ENCODE data around the gene SEMA6D.
"Not testable (repeated sequence)": the region's sequence is repeated elsewhere in the genome, so short reads cannot be mapped to it uniquely, and the experiment has no call there.

SEMA6D gene

GRCh38 chr15:47725906-47726305, 8.6 kb downstream of the SEMA6D start:
- no peak for DNase-seq
- TF ChIP-seq POLR2A (IDR thresholded peaks at IDR 0.05; ENCODE audit: low read length) (no peak), GATA1 (IDR thresholded peaks at IDR 0.05; ENCODE audit: low read depth, low read length) (no peak)

GRCh38 chr15:47726399-47726823, 9.1 kb downstream of the SEMA6D start:
- DNase-seq = no peak
- TF ChIP-seq GATA1 (IDR thresholded peaks at IDR 0.05; ENCODE audit: low read depth, low read length) = no peak
- TF ChIP-seq POLR2A (IDR thresholded peaks at IDR 0.05; ENCODE audit: low read length) = no peak

GRCh38 chr15:47727137-47727536, 9.8 kb downstream of the SEMA6D start:
- TF ChIP-seq POLR2A (IDR thresholded peaks at IDR 0.05; ENCODE audit: low read length) = no peak
- no peak for TF ChIP-seq GATA1 (IDR thresholded peaks at IDR 0.05; ENCODE audit: low read depth, low read length)
- no peak for DNase-seq

GRCh38 chr15:47727676-47728075, 10.4 kb downstream of the SEMA6D start:
- DNase-seq = no peak

GRCh38 chr15:47728426-47728825, 11.1 kb downstream of the SEMA6D start:
- DNase-seq = no peak
- TF ChIP-seq POLR2A (IDR thresholded peaks at IDR 0.05; ENCODE audit: low read length) (no peak), GATA1 (IDR thresholded peaks at IDR 0.05; ENCODE audit: low read depth, low read length) (no peak)

More at GRCh38 chr15:47727676-47728075, 10.4 kb downstream of the SEMA6D start:
- TF ChIP-seq GATA1 (IDR thresholded peaks at IDR 0.05; ENCODE audit: low read depth, low read length) = no peak
- TF ChIP-seq POLR2A (IDR thresholded peaks at IDR 0.05; ENCODE audit: low read length) = no peak

- TF ChIP-seq GATA1 (IDR thresholded peaks at IDR 0.05; ENCODE audit: low read depth, low read length) = no peak
- TF ChIP-seq POLR2A (IDR thresholded peaks at IDR 0.05; ENCODE audit: low read length) = no peak
- no peak for DNase-seq
Measured at GRCh38 chr15:47728886-47729285, 11.6 kb downstream of the SEMA6D start.

- DNase-seq = no peak
- TF ChIP-seq POLR2A (IDR thresholded peaks at IDR 0.05; ENCODE audit: low read length) (no peak), GATA1 (IDR thresholded peaks at IDR 0.05; ENCODE audit: low read depth, low read length) (no peak)
Measured at GRCh38 chr15:47731230-47731629, 13.9 kb downstream of the SEMA6D start.

GRCh38 chr15:47732248-47732647, 14.9 kb downstream of the SEMA6D start:
- TF ChIP-seq POLR2A (IDR thresholded peaks at IDR 0.05; ENCODE audit: low read length) (no peak), GATA1 (IDR thresholded peaks at IDR 0.05; ENCODE audit: low read depth, low read length) (no peak)
- no peak for DNase-seq

GRCh38 chr15:47733085-47733484, 15.8 kb downstream of the SEMA6D start:
- no peak for DNase-seq
- TF ChIP-seq POLR2A (IDR thresholded peaks at IDR 0.05; ENCODE audit: low read length) (no peak), GATA1 (IDR thresholded peaks at IDR 0.05; ENCODE audit: low read depth, low read length) (no peak)

GRCh38 chr15:47736143-47736786, 19.0 kb downstream of the SEMA6D start:
- no peak for TF ChIP-seq GATA1 (IDR thresholded peaks at IDR 0.05; ENCODE audit: low read depth, low read length)
- no peak for DNase-seq

- TF ChIP-seq POLR2A (IDR thresholded peaks at IDR 0.05; ENCODE audit: low read length) = no peak
- no peak for TF ChIP-seq GATA1 (IDR thresholded peaks at IDR 0.05; ENCODE audit: low read depth, low read length)
- no peak for DNase-seq
Measured at GRCh38 chr15:47737477-47737876, 20.2 kb downstream of the SEMA6D start.

GRCh38 chr15:47738144-47738825, 21.0 kb downstream of the SEMA6D start:
- DNase-seq = not testable (repeated sequence)

GRCh38 chr15:47741082-47741481, 23.8 kb downstream of the SEMA6D start:
- DNase-seq = no peak
- TF ChIP-seq POLR2A (IDR thresholded peaks at IDR 0.05; ENCODE audit: low read length) = no peak
- no peak for TF ChIP-seq GATA1 (IDR thresholded peaks at IDR 0.05; ENCODE audit: low read depth, low read length)

- no peak for DNase-seq
- TF ChIP-seq POLR2A (IDR thresholded peaks at IDR 0.05; ENCODE audit: low read length) (no peak), GATA1 (IDR thresholded peaks at IDR 0.05; ENCODE audit: low read depth, low read length) (no peak)
Measured at GRCh38 chr15:47741907-47742306, 24.6 kb downstream of the SEMA6D start.

- TF ChIP-seq GATA1 (IDR thresholded peaks at IDR 0.05; ENCODE audit: low read depth, low read length) (no peak), POLR2A (IDR thresholded peaks at IDR 0.05; ENCODE audit: low read length) (no peak)
- no peak for DNase-seq
Measured at GRCh38 chr15:47742334-47742733, 25.0 kb downstream of the SEMA6D start.
